Measurements from ENCODE around the gene NTHL1.

NTHL1 gene

DNA sequence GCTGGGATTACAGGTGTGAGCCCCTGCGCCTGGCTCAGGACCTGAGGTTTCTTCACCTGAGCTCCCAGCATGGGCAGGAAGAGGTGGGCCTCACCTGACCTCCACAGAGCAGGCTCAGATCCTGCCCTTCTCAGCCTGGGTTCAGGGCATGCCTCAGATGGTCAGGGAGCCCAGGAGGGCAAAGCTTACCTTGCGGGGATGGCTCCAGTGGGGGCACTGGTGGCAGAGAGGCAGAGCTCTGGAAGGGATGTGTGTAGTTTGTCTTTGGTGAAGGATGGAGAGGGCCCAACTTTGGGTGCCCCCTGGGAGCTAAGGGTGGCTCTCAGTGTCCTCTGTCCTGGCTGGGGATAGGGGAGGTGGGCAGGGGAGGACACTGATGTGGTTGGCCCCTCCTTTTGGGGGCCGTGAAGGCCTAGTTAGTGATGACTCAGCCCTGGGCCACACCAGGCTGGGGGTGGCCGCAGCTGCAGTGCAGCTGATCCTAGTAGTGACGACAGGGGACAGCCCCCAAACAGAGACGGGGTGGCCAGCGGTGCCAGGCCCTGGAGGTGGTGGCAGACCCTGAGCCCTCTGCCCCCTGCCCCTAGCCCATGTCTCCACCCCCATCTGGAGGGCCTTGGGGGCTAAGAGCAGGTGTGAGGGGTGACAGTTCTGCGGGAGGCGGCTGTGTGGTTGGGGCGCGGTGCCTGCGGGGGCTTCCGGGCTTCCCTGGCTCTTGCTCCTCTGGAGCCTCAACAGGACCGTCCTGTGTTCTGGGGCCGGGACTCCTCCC lies 15.2 kb downstream of the NTHL1 start:
- Histone ChIP-seq H3K27ac (ENCODE audit: low read depth, low read length) (no peak overlapping the region), H4K8ac (ENCODE audit: low read depth, low read length) (no peak overlapping the region), H4K12ac (ENCODE audit: low read depth, low read length) (no peak overlapping the region), H4K91ac (ENCODE audit: low read depth, low read length) (peak overlapping the region; percentile 20), H3K79me2 (ENCODE audit: control insufficient read depth, insufficient read depth, low read length, poor library complexity) (no peaks in the 10 kb centered on the region), H2AK5ac (ENCODE audit: low read length) (peak overlapping the region; percentile 21), H2BK120ac (ENCODE audit: insufficient read depth, low read length, poor library complexity) (peak overlapping the region; percentile 21), H3K14ac (ENCODE audit: low read length) (peak overlapping the region; percentile 23), H3K4ac (ENCODE audit: low read depth, low read length) (no peak overlapping the region), H3K4me3 (ENCODE audit: low read depth, low read length) (no peak overlapping the region), H2BK12ac (ENCODE audit: low read length) (no peak overlapping the region), H3K9me3 (ENCODE audit: insufficient read depth, low read depth, low read length) (peaks cover 2% of the 10 kb centered on the region), H3K27me3 (ENCODE audit: insufficient read depth, low read length) (no peaks in the 10 kb centered on the region), H3K4me1 (ENCODE audit: control insufficient read depth in 1 of 2, insufficient read depth in 2 of 2, low read length in 2 of 2) (peaks cover 35 to 36% of the 10 kb centered on the region in 2 experiments), H3K4me2 (ENCODE audit: low read length) (no peak overlapping the region), H2BK5ac (ENCODE audit: low read depth, low read length, poor library complexity) (no peak overlapping the region), H3K18ac (ENCODE audit: low read length) (no peak overlapping the region), H2AFZ (ENCODE audit: insufficient read depth, low read length, poor library complexity) (no peak overlapping the region), H3K36me3 (ENCODE audit: control insufficient read depth in 1 of 2, insufficient read depth in 2 of 2, low read length in 2 of 2) (peaks cover 14 to 19% of the 10 kb centered on the region in 2 experiments), H3K9ac (ENCODE audit: low read length) (no peak overlapping the region), H3K79me1 (ENCODE audit: low read length) (peaks cover 13% of the 10 kb centered on the region), H3K23ac (ENCODE audit: low read length) (no peak overlapping the region)
- DNase-seq: no peak
- no CpG with 5 or more reads among the region's 15 CpGs for WGBS (ENCODE audit: extremely low coverage, insufficient coverage, insufficient read length)

DNA sequence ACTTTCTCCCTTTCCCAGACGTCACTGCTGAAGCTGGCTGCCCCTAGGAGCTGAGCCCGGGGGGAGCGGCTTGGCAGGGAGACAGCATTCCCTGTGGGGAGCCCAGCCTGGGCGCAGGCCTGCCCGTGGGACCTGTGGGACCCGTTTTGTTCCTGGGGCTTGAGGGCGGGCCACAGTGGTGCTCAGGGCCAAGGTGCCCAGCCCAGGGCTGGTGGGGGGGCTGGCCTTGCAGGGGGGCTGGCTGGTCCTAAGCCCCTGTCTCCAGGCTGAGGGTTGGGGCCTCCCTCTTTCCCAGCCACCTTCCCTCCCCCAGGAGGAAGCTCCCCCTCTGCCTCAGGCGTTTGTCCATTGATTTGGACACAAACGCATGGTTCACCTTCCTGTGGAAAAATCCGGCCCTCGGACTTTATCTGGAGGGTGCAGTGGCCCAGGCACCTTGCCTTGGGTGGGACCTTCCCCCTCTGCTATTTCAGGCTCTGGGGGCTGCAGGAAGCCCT lies 16.5 kb downstream of the NTHL1 start:
- no peak overlapping the region for H4K91ac ChIP-seq (ENCODE audit: low read depth, low read length)
- H3K9me3 ChIP-seq (ENCODE audit: insufficient read depth, low read depth, low read length): peaks cover 3% of the 10 kb centered on the region
- H3K9ac ChIP-seq (ENCODE audit: low read length): no peak overlapping the region
- H4K8ac ChIP-seq (ENCODE audit: low read depth, low read length): no peak overlapping the region
- no peak overlapping the region for H3K18ac ChIP-seq (ENCODE audit: low read length)
- no peak overlapping the region for H2BK120ac ChIP-seq (ENCODE audit: insufficient read depth, low read length, poor library complexity)
- no peak overlapping the region for H3K23ac ChIP-seq (ENCODE audit: low read length)
- H2BK12ac ChIP-seq (ENCODE audit: low read length): no peak overlapping the region
- H3K4me1 ChIP-seq (ENCODE audit: control insufficient read depth in 1 of 2, insufficient read depth in 2 of 2, low read length in 2 of 2): peaks cover 36 to 41% of the 10 kb centered on the region in 2 experiments
- peaks cover 5 to 8% of the 10 kb centered on the region in 2 experiments for H3K36me3 ChIP-seq (ENCODE audit: control insufficient read depth in 1 of 2, insufficient read depth in 2 of 2, low read length in 2 of 2)
- H2AK5ac ChIP-seq (ENCODE audit: low read length): no peak overlapping the region
- H3K27me3 ChIP-seq (ENCODE audit: insufficient read depth, low read length): no peaks in the 10 kb centered on the region
- H3K79me2 ChIP-seq (ENCODE audit: control insufficient read depth, insufficient read depth, low read length, poor library complexity): no peaks in the 10 kb centered on the region
- H3K4me2 ChIP-seq (ENCODE audit: low read length): no peak overlapping the region
- H3K4me3 ChIP-seq (ENCODE audit: low read depth, low read length): no peak overlapping the region
- H3K4ac ChIP-seq (ENCODE audit: low read depth, low read length): no peak overlapping the region
- H3K14ac ChIP-seq (ENCODE audit: low read length): no peak overlapping the region
- WGBS (ENCODE audit: extremely low coverage, insufficient coverage, insufficient read length): no CpG with 5 or more reads among the region's 11 CpGs
- H2BK5ac ChIP-seq (ENCODE audit: low read depth, low read length, poor library complexity): no peak overlapping the region
- no peak overlapping the region for H4K12ac ChIP-seq (ENCODE audit: low read depth, low read length)
- no peak for DNase-seq
- H3K27ac ChIP-seq (ENCODE audit: low read depth, low read length): no peak overlapping the region
- H2AFZ ChIP-seq (ENCODE audit: insufficient read depth, low read length, poor library complexity): no peak overlapping the region
- peaks cover 18% of the 10 kb centered on the region for H3K79me1 ChIP-seq (ENCODE audit: low read length)

DNA sequence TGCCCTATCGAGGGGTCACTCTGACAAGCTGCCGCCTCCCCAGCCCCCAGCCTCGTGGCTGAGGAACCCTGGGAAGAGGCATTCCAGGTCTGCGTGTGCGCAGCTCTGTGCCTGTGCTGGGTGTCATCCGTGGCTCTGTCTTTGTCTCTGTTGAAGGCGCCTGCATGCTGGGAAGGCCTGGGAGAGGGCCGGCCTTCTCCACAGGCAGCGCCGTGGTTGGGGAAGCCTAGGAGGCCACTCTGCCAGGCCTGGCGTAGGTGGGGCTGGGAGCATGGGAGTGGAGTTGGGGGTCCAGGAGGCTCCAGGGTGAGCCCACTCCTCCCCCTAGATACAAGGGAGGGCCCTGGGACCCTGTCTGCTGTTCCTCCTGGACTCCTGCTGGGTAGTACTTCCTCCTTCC lies 17.6 kb downstream of the NTHL1 start:
- DNase-seq: no peak
- no CpG with 5 or more reads among the region's 11 CpGs for WGBS (ENCODE audit: extremely low coverage, insufficient coverage, insufficient read length)
- no peak overlapping the region for H3K4me3 ChIP-seq (ENCODE audit: low read depth, low read length)
- no peak overlapping the region for H3K14ac ChIP-seq (ENCODE audit: low read length)
- peaks cover 16% of the 10 kb centered on the region for H3K79me1 ChIP-seq (ENCODE audit: low read length)
- no peaks in the 10 kb centered on the region for H3K27me3 ChIP-seq (ENCODE audit: insufficient read depth, low read length)
- H2BK120ac ChIP-seq (ENCODE audit: insufficient read depth, low read length, poor library complexity): no peak overlapping the region
- H3K9me3 ChIP-seq (ENCODE audit: insufficient read depth, low read depth, low read length): peaks cover 3% of the 10 kb centered on the region
- no peak overlapping the region for H3K9ac ChIP-seq (ENCODE audit: low read length)
- peaks cover 5 to 8% of the 10 kb centered on the region in 2 experiments for H3K36me3 ChIP-seq (ENCODE audit: control insufficient read depth in 1 of 2, insufficient read depth in 2 of 2, low read length in 2 of 2)
- H3K23ac ChIP-seq (ENCODE audit: low read length): no peak overlapping the region
- no peak overlapping the region for H4K91ac ChIP-seq (ENCODE audit: low read depth, low read length)
- H3K4ac ChIP-seq (ENCODE audit: low read depth, low read length): no peak overlapping the region
- no peak overlapping the region for H3K18ac ChIP-seq (ENCODE audit: low read length)
- H3K4me1 ChIP-seq (ENCODE audit: control insufficient read depth in 1 of 2, insufficient read depth in 2 of 2, low read length in 2 of 2): peaks cover 26 to 32% of the 10 kb centered on the region in 2 experiments
- H2AK5ac ChIP-seq (ENCODE audit: low read length): no peak overlapping the region
- no peak overlapping the region for H3K27ac ChIP-seq (ENCODE audit: low read depth, low read length)
- H3K4me2 ChIP-seq (ENCODE audit: low read length): no peak overlapping the region
- no peak overlapping the region for H4K8ac ChIP-seq (ENCODE audit: low read depth, low read length)
- H3K79me2 ChIP-seq (ENCODE audit: control insufficient read depth, insufficient read depth, low read length, poor library complexity): no peaks in the 10 kb centered on the region
- no peak overlapping the region for H2BK5ac ChIP-seq (ENCODE audit: low read depth, low read length, poor library complexity)
- no peak overlapping the region for H2BK12ac ChIP-seq (ENCODE audit: low read length)
- no peak overlapping the region for H2AFZ ChIP-seq (ENCODE audit: insufficient read depth, low read length, poor library complexity)
- H4K12ac ChIP-seq (ENCODE audit: low read depth, low read length): no peak overlapping the region

DNA sequence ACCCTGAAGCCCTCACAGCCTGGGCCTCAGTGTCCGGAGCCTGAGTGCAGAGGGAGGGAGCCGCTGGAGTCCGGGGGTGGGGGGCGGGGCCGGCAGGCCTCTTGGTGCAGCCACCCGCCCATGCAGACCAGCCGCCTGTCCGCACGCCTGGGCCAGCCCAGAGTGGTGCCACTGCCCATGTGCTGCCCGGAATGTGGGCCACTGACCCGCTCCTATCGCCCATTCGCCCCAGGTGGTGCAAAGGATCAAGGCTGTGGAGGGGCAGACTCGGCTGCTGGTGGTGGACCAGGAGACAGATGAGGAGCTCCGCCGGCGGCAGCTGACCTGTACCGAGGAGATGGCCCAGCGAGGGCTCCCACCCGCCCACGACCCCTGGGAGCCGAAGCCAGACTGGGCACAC lies 18.3 kb downstream of the NTHL1 start:
- no peak overlapping the region for H3K4me2 ChIP-seq (ENCODE audit: low read length)
- no peak overlapping the region for H3K9ac ChIP-seq (ENCODE audit: low read length)
- WGBS (ENCODE audit: extremely low coverage, insufficient coverage, insufficient read length): no CpG with 5 or more reads among the region's 22 CpGs
- no peak overlapping the region for H2AFZ ChIP-seq (ENCODE audit: insufficient read depth, low read length, poor library complexity)
- H2BK12ac ChIP-seq (ENCODE audit: low read length): no peak overlapping the region
- no peak overlapping the region for H3K4me3 ChIP-seq (ENCODE audit: low read depth, low read length)
- H3K18ac ChIP-seq (ENCODE audit: low read length): no peak overlapping the region
- peaks cover 3% of the 10 kb centered on the region for H3K9me3 ChIP-seq (ENCODE audit: insufficient read depth, low read depth, low read length)
- no peak for DNase-seq
- H3K36me3 ChIP-seq (ENCODE audit: control insufficient read depth in 1 of 2, insufficient read depth in 2 of 2, low read length in 2 of 2): peaks cover 5 to 8% of the 10 kb centered on the region in 2 experiments
- H4K8ac ChIP-seq (ENCODE audit: low read depth, low read length): no peak overlapping the region
- H2BK120ac ChIP-seq (ENCODE audit: insufficient read depth, low read length, poor library complexity): no peak overlapping the region
- H3K14ac ChIP-seq (ENCODE audit: low read length): no peak overlapping the region
- H3K27me3 ChIP-seq (ENCODE audit: insufficient read depth, low read length): no peaks in the 10 kb centered on the region
- no peak overlapping the region for H2BK5ac ChIP-seq (ENCODE audit: low read depth, low read length, poor library complexity)
- no peak overlapping the region for H4K12ac ChIP-seq (ENCODE audit: low read depth, low read length)
- H3K4me1 ChIP-seq (ENCODE audit: control insufficient read depth in 1 of 2, insufficient read depth in 2 of 2, low read length in 2 of 2): peaks cover 23 to 27% of the 10 kb centered on the region in 2 experiments
- no peak overlapping the region for H3K23ac ChIP-seq (ENCODE audit: low read length)
- H2AK5ac ChIP-seq (ENCODE audit: low read length): no peak overlapping the region
- no peak overlapping the region for H4K91ac ChIP-seq (ENCODE audit: low read depth, low read length)
- H3K4ac ChIP-seq (ENCODE audit: low read depth, low read length): no peak overlapping the region
- H3K79me2 ChIP-seq (ENCODE audit: control insufficient read depth, insufficient read depth, low read length, poor library complexity): no peaks in the 10 kb centered on the region
- no peak overlapping the region for H3K27ac ChIP-seq (ENCODE audit: low read depth, low read length)
- H3K79me1 ChIP-seq (ENCODE audit: low read length): peaks cover 16% of the 10 kb centered on the region

Measured in trophoblast cell (in vitro differentiated cells and primary cell).